Muscle of leg (tissue), 11 donors: ENCODE measurements around the gene CDC42EP2. TPM values are rescaled to one million over a fixed set of nuclear protein-coding genes. Genes with fewer than 3 reads are reported as not detected.

ENCODE experiments used
- DNase-seq: peaks from one replicate; pipeline ENCODE4 v3.0.0; 2013
- H3K27ac ChIP-seq: one replicate; pipeline ENCODE4 v1.5.1; 2013; ENCODE audit warnings: mild to moderate bottlenecking, low read length, control low read depth
- H3K27me3 ChIP-seq: one replicate; pipeline ENCODE4 v1.6.1; 2013; ENCODE audit warnings: low read length; ENCODE audit not compliant: control insufficient read depth, insufficient read depth
- H3K36me3 ChIP-seq: one replicate; pipeline ENCODE4 v1.6.1; 2013; ENCODE audit warnings: low read length; ENCODE audit not compliant: control insufficient read depth, insufficient read depth
- H3K4me1 ChIP-seq: one replicate; pipeline ENCODE4 v1.6.1; 2013; ENCODE audit warnings: low read length; ENCODE audit not compliant: control insufficient read depth, insufficient read depth
- H3K4me3 ChIP-seq: one replicate; pipeline ENCODE4 v1.5.1; 2013; ENCODE audit warnings: low read length, control low read depth
- H3K9me3 ChIP-seq: replicated peaks from 2 replicates; pipeline ENCODE4 v1.6.1; 2013; ENCODE audit warnings: low read depth, low read length; ENCODE audit not compliant: control insufficient read depth
- WGBS: methylation state at CpG from one replicate; pipeline ENCODE4 v1.1.5; 2013; ENCODE audit warnings: missing lambda C conversion rate; ENCODE audit not compliant: insufficient coverage; 5-methylcytosine and 5-hydroxymethylcytosine counted together
- polyA plus RNA-seq, 8 donors: library from polyadenylated mRNA; unstranded; fragments of 120-200 nt; gene quantifications; one replicate each; pipeline versions ENCODE4 v1.2.1 to v1.2.3, GENCODE V29; 2013; ENCODE audit warnings: inconsistent platforms in 1 of 8, low replicate concordance in 1 of 8; ENCODE audit not compliant: insufficient read length in 8 of 8, insufficient read depth in 1 of 8
- total RNA-seq: library from RNA; stranded (reverse); fragments of 120-200 nt; gene quantifications from one replicate; pipeline ENCODE4 v1.2.4, GENCODE V29; 2013

CDC42EP2 gene
- total and polyA plus RNA-seq, 9 donors = 20.8 to 42.4 (median 35.3) TPM

- 55% methylated on average over 6 of the region's 17 CpGs for WGBS
- no peak overlapping the region for H3K4me3 ChIP-seq
- peak overlapping the region; percentile 56 for H3K27ac ChIP-seq
- H3K27me3 ChIP-seq = no peaks in the 10 kb centered on the region
- no peaks in the 10 kb centered on the region for H3K9me3 ChIP-seq
- DNase-seq = peak; percentile 92
- peaks cover 42% of the 10 kb centered on the region for H3K36me3 ChIP-seq
- peaks cover 73% of the 10 kb centered on the region for H3K4me1 ChIP-seq
Observed at GRCh38 chr11:65305501-65306268, 9.0 kb upstream of the CDC42EP2 start.

DNA sequence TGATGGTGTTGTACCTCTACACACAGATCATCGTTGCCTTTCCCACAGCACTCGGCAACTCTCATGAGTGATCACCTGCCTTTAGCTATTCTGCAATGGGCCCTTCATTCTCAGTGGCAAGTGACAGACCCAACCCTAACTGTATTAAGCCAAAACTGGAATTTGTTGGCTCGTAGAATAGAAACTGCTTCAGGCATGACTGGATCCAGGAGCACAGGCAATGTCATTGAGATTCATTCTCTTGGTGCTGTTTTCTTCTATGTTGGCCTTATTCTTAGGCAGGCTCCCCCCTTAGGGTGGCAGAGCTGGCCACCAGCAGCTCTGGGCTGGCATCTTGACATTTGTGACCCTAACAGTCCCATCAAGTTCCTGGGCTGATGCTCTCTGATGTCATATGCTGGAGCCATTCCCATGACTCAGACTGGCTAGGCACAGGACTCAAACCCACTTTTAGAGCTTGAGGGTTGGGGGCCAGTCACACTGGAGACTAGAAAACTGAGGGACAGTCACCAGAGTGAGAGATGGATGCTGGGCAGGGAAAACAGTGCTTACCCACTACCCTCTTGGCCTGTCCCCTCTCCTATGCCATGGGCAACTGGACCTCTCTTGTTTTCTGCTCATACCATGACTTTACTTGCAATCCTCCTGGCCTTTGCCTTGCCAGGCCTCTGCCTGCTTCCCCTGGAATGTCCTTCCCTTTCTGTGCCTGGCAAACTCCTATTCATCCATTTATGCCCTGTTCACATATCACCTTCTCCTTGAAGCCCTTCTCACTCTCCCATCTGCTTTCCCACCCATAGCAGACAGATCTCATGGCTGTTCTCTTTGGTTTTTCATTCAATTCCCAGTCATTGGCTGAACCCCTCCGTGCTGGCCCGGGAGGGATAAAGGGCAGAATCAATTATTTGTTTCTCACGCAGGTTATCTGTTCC lies 7.1 kb upstream of the CDC42EP2 start:
- peaks cover 42% of the 10 kb centered on the region for H3K36me3 ChIP-seq
- no peak for DNase-seq
- no peak overlapping the region for H3K4me3 ChIP-seq
- H3K4me1 ChIP-seq = peaks cover 68% of the 10 kb centered on the region
- WGBS = 83% methylated on average over 6 of the region's 6 CpGs
- H3K27ac ChIP-seq = peak overlapping the region; percentile 13
- no peaks in the 10 kb centered on the region for H3K27me3 ChIP-seq
- H3K9me3 ChIP-seq = no peaks in the 10 kb centered on the region

GRCh38 chr11:65308281-65308891 lies 6.3 kb upstream of the CDC42EP2 start:
- peaks cover 67% of the 10 kb centered on the region for H3K4me1 ChIP-seq
- H3K36me3 ChIP-seq = peaks cover 42% of the 10 kb centered on the region
- WGBS = 37% methylated on average over 3 of the region's 7 CpGs
- H3K27ac ChIP-seq = peak overlapping the region; percentile 35
- no peaks in the 10 kb centered on the region for H3K27me3 ChIP-seq
- no peak overlapping the region for H3K4me3 ChIP-seq
- no peak for DNase-seq
- H3K9me3 ChIP-seq = no peaks in the 10 kb centered on the region

GRCh38 chr11:65309006-65309405 lies 5.7 kb upstream of the CDC42EP2 start:
- peaks cover 69% of the 10 kb centered on the region for H3K4me1 ChIP-seq
- H3K9me3 ChIP-seq = no peaks in the 10 kb centered on the region
- no peak for DNase-seq
- H3K27me3 ChIP-seq = no peaks in the 10 kb centered on the region
- H3K4me3 ChIP-seq = no peak overlapping the region
- WGBS = 48% methylated on average over 2 of the region's 5 CpGs
- peaks cover 36% of the 10 kb centered on the region for H3K36me3 ChIP-seq
- H3K27ac ChIP-seq = peak overlapping the region; percentile 35

DNA sequence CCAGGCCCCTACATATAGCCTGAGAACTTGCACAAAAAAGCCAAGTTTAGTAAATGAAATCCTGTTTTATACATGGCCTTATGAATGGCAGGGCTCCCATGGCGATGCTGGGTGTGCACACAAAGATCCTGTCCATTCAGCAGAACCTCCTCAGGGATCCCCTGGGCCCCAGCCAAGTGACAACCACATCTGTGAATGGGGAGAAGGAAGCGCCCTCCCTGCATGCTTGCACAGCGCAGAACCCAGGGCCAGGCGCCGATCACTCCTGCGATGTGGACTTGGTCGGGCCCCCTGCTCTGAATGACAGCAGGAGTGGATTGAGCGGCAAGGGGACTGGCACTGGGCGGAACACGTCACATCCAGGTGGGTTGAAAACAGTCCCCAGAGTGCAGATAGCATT lies 4.5 kb upstream of the CDC42EP2 start:
- WGBS = 37% methylated on average over 10 of the region's 10 CpGs
- H3K36me3 ChIP-seq = peaks cover 26% of the 10 kb centered on the region
- no peaks in the 10 kb centered on the region for H3K9me3 ChIP-seq
- H3K4me1 ChIP-seq = peaks cover 64% of the 10 kb centered on the region
- no peak overlapping the region for H3K27ac ChIP-seq
- no peak overlapping the region for H3K4me3 ChIP-seq
- no peaks in the 10 kb centered on the region for H3K27me3 ChIP-seq
- peak; percentile 71 for DNase-seq

DNA sequence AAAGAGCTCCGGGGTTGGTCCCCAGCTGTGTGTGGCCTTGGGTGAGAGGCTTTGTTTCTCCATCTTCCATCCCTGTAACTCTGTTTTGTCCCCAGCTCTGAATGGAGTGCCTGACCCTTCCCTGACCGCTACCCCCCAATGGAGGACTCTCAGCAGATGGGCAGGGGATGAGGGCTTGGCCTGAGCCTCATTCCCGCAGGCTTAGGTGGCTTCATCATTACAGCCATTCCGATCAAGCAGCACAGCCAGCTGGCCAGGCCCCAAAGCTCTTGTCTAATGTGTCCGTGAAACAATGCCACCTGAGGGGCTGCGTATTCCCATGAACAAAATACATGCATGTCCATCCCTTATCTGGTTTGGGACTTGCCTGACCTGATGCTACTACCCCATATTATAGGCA lies 3.9 kb upstream of the CDC42EP2 start:
- Histone ChIP-seq H3K4me1 (peaks cover 62% of the 10 kb centered on the region), H3K4me3 (no peak overlapping the region), H3K27me3 (no peaks in the 10 kb centered on the region), H3K36me3 (peaks cover 24% of the 10 kb centered on the region), H3K9me3 (no peaks in the 10 kb centered on the region), H3K27ac (peak overlapping the region; percentile 54)
- no peak for DNase-seq
- 20% methylated on average over 1 of the region's 6 CpGs for WGBS

- peak overlapping the region; percentile 54 for H3K27ac ChIP-seq
- no peak for DNase-seq
Observed at GRCh38 chr11:65311170-65311678, 3.4 kb upstream of the CDC42EP2 start.

DNA sequence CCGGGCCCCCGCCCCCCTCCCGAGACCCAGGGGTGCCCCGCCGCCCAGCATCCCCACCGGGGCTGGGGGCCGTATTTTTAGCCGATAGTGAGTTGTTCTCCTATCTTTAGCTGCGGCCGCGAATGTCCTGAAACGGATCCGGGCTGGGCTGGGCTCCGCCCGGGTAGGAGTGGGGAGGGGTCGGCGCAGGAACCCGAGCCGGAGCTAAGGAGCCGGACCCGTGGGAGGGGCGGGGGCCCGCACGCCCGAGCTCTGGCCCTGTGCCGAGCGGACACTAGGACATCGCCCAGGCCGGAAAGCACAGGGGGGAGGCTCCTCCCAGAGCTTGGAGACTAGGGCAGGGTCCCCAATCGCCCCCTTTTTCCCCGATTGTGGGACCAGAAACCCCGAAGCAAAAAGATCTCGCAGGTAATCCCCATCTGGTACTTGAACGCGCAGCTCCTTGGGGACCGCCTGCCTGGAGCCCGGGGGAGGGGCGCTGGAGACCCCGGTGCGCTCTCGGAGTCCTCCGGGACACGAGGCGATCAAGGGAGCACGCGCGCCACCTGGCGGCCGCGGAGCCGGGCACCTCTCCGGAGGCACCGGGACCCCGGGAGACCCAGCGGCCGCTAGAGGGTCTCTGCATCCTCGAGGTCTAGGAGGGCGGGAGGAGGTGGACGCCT lies 669 bp downstream of the CDC42EP2 start:
- 1% methylated on average over 46 of the region's 59 CpGs for WGBS
- peaks cover 18% of the 10 kb centered on the region for H3K36me3 ChIP-seq
- H3K4me3 ChIP-seq = peak overlapping the region; percentile 98
- peak overlapping the region; percentile 96 for H3K27ac ChIP-seq
- peak; percentile 90 for DNase-seq
- H3K4me1 ChIP-seq = peaks cover 71% of the 10 kb centered on the region
- H3K27me3 ChIP-seq = no peaks in the 10 kb centered on the region
- H3K9me3 ChIP-seq = no peaks in the 10 kb centered on the region

More at GRCh38 chr11:65311170-65311678, 3.4 kb upstream of the CDC42EP2 start:
- H3K9me3 ChIP-seq = no peaks in the 10 kb centered on the region
- 60% methylated on average over 4 of the region's 5 CpGs for WGBS
- no peaks in the 10 kb centered on the region for H3K27me3 ChIP-seq
- H3K36me3 ChIP-seq = peaks cover 22% of the 10 kb centered on the region
- peaks cover 62% of the 10 kb centered on the region for H3K4me1 ChIP-seq
- H3K4me3 ChIP-seq = no peak overlapping the region

GRCh38 chr11:65315866-65316226 lies 1.2 kb downstream of the CDC42EP2 start:
- no peaks in the 10 kb centered on the region for H3K27me3 ChIP-seq
- H3K9me3 ChIP-seq = no peaks in the 10 kb centered on the region
- peak overlapping the region; percentile 98 for H3K4me3 ChIP-seq
- 9% methylated on average over 8 of the region's 8 CpGs for WGBS
- H3K4me1 ChIP-seq = peaks cover 69% of the 10 kb centered on the region
- peaks cover 23% of the 10 kb centered on the region for H3K36me3 ChIP-seq
- no peak for DNase-seq
- peak overlapping the region; percentile 96 for H3K27ac ChIP-seq
